Germinal center (tissue), 1 donor: ENCODE data around the gene LRRC18.

Experiments used
- DNase-seq: peaks from one replicate; pipeline ENCODE4 v3.0.0; 2012; ENCODE audit warnings: mixed read lengths, low spot score

LRRC18 gene

DNA sequence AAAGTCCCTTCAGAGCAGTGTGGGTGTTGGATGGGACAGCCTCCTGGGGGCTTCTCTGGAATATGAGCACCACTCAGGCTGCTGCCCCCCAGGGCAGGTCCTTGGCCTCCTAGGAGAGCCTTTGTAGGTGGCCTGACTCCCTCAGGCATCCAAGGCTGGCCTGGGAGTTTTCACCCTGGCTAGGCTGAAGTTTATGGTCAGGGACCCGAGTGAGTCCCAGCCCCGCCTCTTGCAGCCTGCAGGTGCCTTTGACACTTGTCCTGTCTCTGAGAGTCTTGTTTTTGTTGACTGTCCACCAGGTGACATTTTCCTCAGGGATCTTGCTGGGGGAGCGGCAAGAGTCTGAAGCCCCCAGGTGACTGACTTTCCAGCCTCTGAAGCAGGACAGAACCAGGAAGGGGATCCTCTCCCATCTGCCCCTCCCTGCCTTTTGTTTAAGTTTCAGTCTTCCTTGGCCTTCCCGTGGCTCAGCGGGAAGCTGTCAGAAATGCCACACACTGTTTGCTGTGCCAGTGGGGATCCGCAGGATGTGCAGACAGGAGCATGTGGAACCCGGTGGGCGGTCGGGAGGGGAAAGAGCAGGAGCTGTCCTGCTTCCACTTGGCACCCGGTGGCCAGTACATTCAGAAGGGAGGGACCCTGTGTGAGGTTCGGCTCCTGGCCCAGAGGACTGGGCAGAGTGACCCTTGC, 59.5 kb downstream of the LRRC18 start:
- DNase-seq: no peak

DNA sequence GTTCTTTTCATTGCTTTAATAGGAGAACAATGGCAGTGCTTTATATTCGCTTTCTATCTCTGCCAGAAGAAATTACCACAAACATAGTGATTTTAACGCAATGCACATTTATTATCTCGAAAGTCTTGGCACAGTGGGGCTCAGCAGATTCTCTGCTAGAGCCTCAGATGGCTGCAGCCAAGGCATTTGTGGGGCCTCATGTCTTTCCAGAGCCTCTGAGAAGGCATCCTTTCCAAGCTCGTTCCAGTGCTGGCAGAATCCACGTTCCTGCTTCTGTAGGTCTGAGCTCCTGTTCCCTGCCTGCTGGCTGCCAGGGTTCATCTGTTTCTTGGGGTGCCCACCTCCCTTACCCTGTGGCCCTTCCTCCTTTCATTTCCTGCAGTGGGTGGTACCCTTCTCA, 60.2 kb downstream of the LRRC18 start:
- no peak for DNase-seq

DNA sequence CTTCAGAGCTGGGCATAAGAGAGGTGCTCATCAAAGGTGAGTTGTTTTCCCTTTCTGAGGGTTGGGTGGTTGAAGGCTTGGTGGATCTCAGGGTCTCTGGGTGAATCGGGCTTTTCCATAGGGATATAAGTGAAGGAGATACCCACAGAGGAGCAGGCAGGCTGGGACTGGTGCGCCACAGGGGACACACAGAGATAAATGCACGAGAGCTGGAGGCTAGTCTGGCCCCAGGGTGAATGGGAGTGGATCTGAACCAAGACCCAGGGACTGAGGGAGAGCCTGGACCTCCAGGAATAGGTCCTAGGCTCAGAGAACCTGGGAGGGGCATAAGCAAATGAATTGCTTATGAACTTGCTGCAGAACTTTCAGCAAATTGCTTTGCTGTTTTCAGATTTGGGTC, 61.5 kb downstream of the LRRC18 start:
- DNase-seq: no peak

DNA sequence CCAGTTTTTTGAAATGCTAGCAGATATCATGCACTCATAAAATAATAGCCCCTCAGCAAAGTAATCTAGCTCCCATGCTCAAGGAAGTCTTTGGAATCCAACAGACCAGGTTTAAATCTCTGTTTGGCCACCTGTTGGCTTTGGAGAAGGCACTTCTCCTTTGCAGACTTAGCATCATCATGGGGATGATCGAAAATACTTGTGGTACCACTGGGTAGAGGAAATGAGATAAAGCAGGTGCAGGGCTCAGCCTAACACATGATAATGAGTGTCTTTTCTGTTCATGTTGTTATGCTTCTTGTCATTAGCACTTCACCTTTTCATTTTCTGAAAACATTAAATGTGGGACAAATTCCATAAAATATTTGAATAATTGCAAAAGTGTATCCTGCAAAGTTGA, 67.4 kb downstream of the LRRC18 start:
- no peak for DNase-seq
